NCI-H2227 (cell line): ENCODE results near the gene IQUB.
"Not testable (repeated sequence)": the region's sequence is repeated elsewhere in the genome, so short reads cannot be mapped to it uniquely, and the experiment has no call there.

Experiments
- DNase-seq: peaks from one replicate; lab custom pipeline; 2025; ENCODE audit not compliant: unreplicated experiment; lab: John Stamatoyannopoulos, UW

Gene IQUB

GRCh38 chr7:123534383-123535260, at the start of gene IQUB:
IQUB (minus strand) TSS chr7:123534595; CDS start chr7:123512340, 22,255 bp downstream.
- peak; percentile 98 for DNase-seq

- no peak for DNase-seq
These were observed 49.4 kb upstream of the IQUB start for GRCh38 chr7:123583821-123584220.

- no peak for DNase-seq
These were observed 46.7 kb upstream of the IQUB start for GRCh38 chr7:123581162-123581459.

- peak; percentile 61 for DNase-seq
These were observed 46.2 kb upstream of the IQUB start for GRCh38 chr7:123580406-123581161.

- no peak for DNase-seq
These were observed 45.0 kb upstream of the IQUB start for GRCh38 chr7:123579416-123579815.

- no peak for DNase-seq
These were observed 39.6 kb upstream of the IQUB start for GRCh38 chr7:123573896-123574467.

GRCh38 chr7:123573341-123573740, 38.9 kb upstream of the IQUB start:
- DNase-seq = no peak

GRCh38 chr7:123571684-123572083, 37.3 kb upstream of the IQUB start:
- no peak for DNase-seq

- no peak for DNase-seq
These were observed 36.8 kb upstream of the IQUB start for GRCh38 chr7:123571187-123571586.

- no peak for DNase-seq
These were observed 36.2 kb upstream of the IQUB start for GRCh38 chr7:123570390-123571182.

- DNase-seq = no peak
These were observed 35.1 kb upstream of the IQUB start for GRCh38 chr7:123569352-123570010.

- DNase-seq = no peak
These were observed 27.7 kb upstream of the IQUB start for GRCh38 chr7:123562121-123562520.

- DNase-seq = no peak
These were observed 24.0 kb upstream of the IQUB start for GRCh38 chr7:123558289-123558874.

GRCh38 chr7:123557398-123558288, 23.2 kb upstream of the IQUB start, which contains the start of gene NDUFA5:
NDUFA5 (minus strand) TSS chr7:123557818; CDS start chr7:123557795, 23 bp downstream.
- peak; percentile 100 for DNase-seq

GRCh38 chr7:123557016-123557397, 22.6 kb upstream of the IQUB start:
- no peak for DNase-seq

GRCh38 chr7:123555484-123555883, 21.1 kb upstream of the IQUB start:
- DNase-seq = no peak

GRCh38 chr7:123553159-123553558, 18.8 kb upstream of the IQUB start:
- no peak for DNase-seq

GRCh38 chr7:123552641-123553040, 18.2 kb upstream of the IQUB start:
- no peak for DNase-seq

- DNase-seq = not testable (repeated sequence)
These were observed 17.7 kb upstream of the IQUB start for GRCh38 chr7:123552134-123552533.
